HepG2 (cell line): ENCODE measurements around the gene SEPHS2. TPM values are rescaled to one million over a fixed set of nuclear protein-coding genes. Genes with fewer than 3 reads are reported as not detected.

Experiments used
- MEIS1 ChIP-seq: sonication (generic); formaldehyde crosslinking; IDR thresholded peaks from 2 replicates; pipeline ENCODE4 v1.9.0; 2021; ENCODE audit warnings: mild to moderate bottlenecking, missing genetic modification reagents, moderate library complexity, borderline replicate concordance
- MTF1 ChIP-seq: sonication (generic); formaldehyde crosslinking; IDR thresholded peaks from 2 replicates; pipeline ENCODE4 v1.5.0; 2020; ENCODE audit warnings: missing genetic modification reagents
- NFIC ChIP-seq: IDR thresholded peaks from 2 replicates; pipeline ENCODE4 v1.6.1; 2012; ENCODE audit warnings: mild to moderate bottlenecking, low read length, inconsistent platforms
- SOX5 ChIP-seq: IDR thresholded peaks from 2 replicates; pipeline ENCODE4 v1.6.1; 2016; ENCODE audit warnings: borderline replicate concordance
- SP140L ChIP-seq: sonication (generic); formaldehyde crosslinking; IDR thresholded peaks from 2 replicates; pipeline ENCODE4 v1.4.0; 2020; ENCODE audit warnings: missing genetic modification reagents, borderline replicate concordance
- SP2 ChIP-seq: sonication (generic); formaldehyde crosslinking; IDR thresholded peaks from 2 replicates; pipeline ENCODE4 v1.5.1; 2020; ENCODE audit warnings: mild to moderate bottlenecking, missing genetic modification reagents
- TRIM24 ChIP-seq: sonication (generic); formaldehyde crosslinking; IDR thresholded peaks from 2 replicates; pipeline ENCODE4 v1.8.0; 2022; ENCODE audit warnings: mild to moderate bottlenecking, missing genetic modification reagents
- UBTF ChIP-seq: sonication (generic); formaldehyde crosslinking; IDR thresholded peaks from 2 replicates; pipeline ENCODE4 v1.4.0; 2020; ENCODE audit warnings: mild to moderate bottlenecking, missing genetic modification reagents
- ZBTB3 ChIP-seq: sonication (generic); formaldehyde crosslinking; IDR thresholded peaks from 2 replicates; pipeline ENCODE4 v1.4.0; 2020; ENCODE audit warnings: low read depth, mild to moderate bottlenecking, moderate library complexity, missing genetic modification reagents, borderline replicate concordance
- ZNF362 ChIP-seq: sonication (generic); formaldehyde crosslinking; IDR thresholded peaks from 2 replicates; pipeline ENCODE4 v1.4.0; 2020; ENCODE audit warnings: missing genetic modification reagents, mild to moderate bottlenecking, borderline replicate concordance
- ZNF446 ChIP-seq: sonication (generic); formaldehyde crosslinking; IDR thresholded peaks from 2 replicates; pipeline ENCODE4 v1.5.0; 2020; ENCODE audit warnings: mild to moderate bottlenecking, missing genetic modification reagents
- ZNF749 ChIP-seq: sonication (generic); formaldehyde crosslinking; IDR thresholded peaks from 2 replicates; pipeline ENCODE4 v1.8.0; 2022; ENCODE audit warnings: mild to moderate bottlenecking, missing genetic modification reagents, moderate library complexity, borderline replicate concordance
- ZNF83 ChIP-seq: sonication (generic); formaldehyde crosslinking; IDR thresholded peaks from 2 replicates; pipeline ENCODE4 v1.4.0; 2020; ENCODE audit warnings: missing genetic modification reagents, mild to moderate bottlenecking, borderline replicate concordance
- ZSCAN31 ChIP-seq: sonication (generic); formaldehyde crosslinking; IDR thresholded peaks from 2 replicates; pipeline ENCODE4 v1.5.0; 2020; ENCODE audit warnings: low read depth, mild to moderate bottlenecking, missing genetic modification reagents
- polyA plus RNA-seq, 8 experiments: library from polyadenylated mRNA; depleted of rRNA in 3 of 8; stranded (reverse) in 7 of 8; unstranded in 1 of 8; fragments of >200 nt; fragmentation: Illumina TruSeq in 4 of 8; extraction: Trizol in 4 of 8; gene quantifications; 2 replicates each; pipeline versions ENCODE4 v1.2.1 to v1.2.3, GENCODE V29; 2011 to 2016; ENCODE audit warnings: low read depth in 4 of 8, missing spikeins in 1 of 8, mixed read lengths in 1 of 8; ENCODE audit not compliant: insufficient read depth in 1 of 8
- total RNA-seq, 5 experiments: library from RNA; depleted of rRNA; stranded (reverse); fragments of >200 nt; fragmentation: Illumina TruSeq; extraction: Trizol; gene quantifications; 2 replicates each; pipeline ENCODE4 v1.2.3, GENCODE V29; 2016; ENCODE audit warnings: low read depth in 1 of 5
- TF ChIP-seq, protein P1 (sequence below): sonication (generic); formaldehyde crosslinking; IDR thresholded peaks from 2 replicates; pipeline ENCODE4 v1.4.0; 2020; ENCODE audit warnings: missing genetic modification reagents, borderline replicate concordance
- TF ChIP-seq, protein P2 (sequence below): sonication (generic); formaldehyde crosslinking; IDR thresholded peaks from 2 replicates; pipeline ENCODE4 v1.4.0; 2020; ENCODE audit warnings: mild to moderate bottlenecking, missing genetic modification reagents
- TF ChIP-seq, protein P3 (sequence below): sonication (generic); formaldehyde crosslinking; IDR thresholded peaks from 2 replicates; pipeline ENCODE4 v1.8.1; 2022; ENCODE audit warnings: low read depth, mild to moderate bottlenecking, missing genetic modification reagents

Gene SEPHS2
- total and polyA plus RNA-seq, 2 of the 13 experiments (the other 11 are each of a cell fraction or from before 2014, with no cell fraction given): 20.7 to 127 TPM

GRCh38 chr16:30488764-30489605 is 43.3 kb upstream of the SEPHS2 start (continued):
- TF ChIP-seq, protein P1, sequence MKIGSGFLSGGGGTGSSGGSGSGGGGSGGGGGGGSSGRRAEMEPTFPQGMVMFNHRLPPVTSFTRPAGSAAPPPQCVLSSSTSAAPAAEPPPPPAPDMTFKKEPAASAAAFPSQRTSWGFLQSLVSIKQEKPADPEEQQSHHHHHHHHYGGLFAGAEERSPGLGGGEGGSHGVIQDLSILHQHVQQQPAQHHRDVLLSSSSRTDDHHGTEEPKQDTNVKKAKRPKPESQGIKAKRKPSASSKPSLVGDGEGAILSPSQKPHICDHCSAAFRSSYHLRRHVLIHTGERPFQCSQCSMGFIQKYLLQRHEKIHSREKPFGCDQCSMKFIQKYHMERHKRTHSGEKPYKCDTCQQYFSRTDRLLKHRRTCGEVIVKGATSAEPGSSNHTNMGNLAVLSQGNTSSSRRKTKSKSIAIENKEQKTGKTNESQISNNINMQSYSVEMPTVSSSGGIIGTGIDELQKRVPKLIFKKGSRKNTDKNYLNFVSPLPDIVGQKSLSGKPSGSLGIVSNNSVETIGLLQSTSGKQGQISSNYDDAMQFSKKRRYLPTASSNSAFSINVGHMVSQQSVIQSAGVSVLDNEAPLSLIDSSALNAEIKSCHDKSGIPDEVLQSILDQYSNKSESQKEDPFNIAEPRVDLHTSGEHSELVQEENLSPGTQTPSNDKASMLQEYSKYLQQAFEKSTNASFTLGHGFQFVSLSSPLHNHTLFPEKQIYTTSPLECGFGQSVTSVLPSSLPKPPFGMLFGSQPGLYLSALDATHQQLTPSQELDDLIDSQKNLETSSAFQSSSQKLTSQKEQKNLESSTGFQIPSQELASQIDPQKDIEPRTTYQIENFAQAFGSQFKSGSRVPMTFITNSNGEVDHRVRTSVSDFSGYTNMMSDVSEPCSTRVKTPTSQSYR: no peak
- TF ChIP-seq, protein P2, sequence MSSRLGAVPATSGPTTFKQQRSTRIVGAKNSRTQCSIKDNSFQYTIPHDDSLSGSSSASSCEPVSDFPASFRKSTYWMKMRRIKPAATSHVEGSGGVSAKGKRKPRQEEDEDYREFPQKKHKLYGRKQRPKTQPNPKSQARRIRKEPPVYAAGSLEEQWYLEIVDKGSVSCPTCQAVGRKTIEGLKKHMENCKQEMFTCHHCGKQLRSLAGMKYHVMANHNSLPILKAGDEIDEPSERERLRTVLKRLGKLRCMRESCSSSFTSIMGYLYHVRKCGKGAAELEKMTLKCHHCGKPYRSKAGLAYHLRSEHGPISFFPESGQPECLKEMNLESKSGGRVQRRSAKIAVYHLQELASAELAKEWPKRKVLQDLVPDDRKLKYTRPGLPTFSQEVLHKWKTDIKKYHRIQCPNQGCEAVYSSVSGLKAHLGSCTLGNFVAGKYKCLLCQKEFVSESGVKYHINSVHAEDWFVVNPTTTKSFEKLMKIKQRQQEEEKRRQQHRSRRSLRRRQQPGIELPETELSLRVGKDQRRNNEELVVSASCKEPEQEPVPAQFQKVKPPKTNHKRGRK (CRISPR knock-in tag): no peak
- TF ChIP-seq SP140L (CRISPR knock-in tag) (no peak), MTF1 (no peak), SOX5 (peak; percentile 72; the same call in 1 of the 2 replicates), NFIC (no peak), ZNF83 (CRISPR knock-in tag) (no peak), ZSCAN31 (no peak), TRIM24 (CRISPR knock-in tag) (no peak), ZNF362 (CRISPR knock-in tag) (peak; percentile 32; the same call in 1 of the 2 replicates), ZBTB3 (peak; percentile 99), UBTF (peak; percentile 15; the same call in 1 of the 2 replicates), SP2 (no peak), ZNF446 (CRISPR knock-in tag) (no peak), MEIS1 (CRISPR knock-in tag) (0 out of 2 replicates have a peak, but pooled peaks have one; percentile 4), ZNF749 (CRISPR knock-in tag) (no peak)
- TF ChIP-seq, protein P3, sequence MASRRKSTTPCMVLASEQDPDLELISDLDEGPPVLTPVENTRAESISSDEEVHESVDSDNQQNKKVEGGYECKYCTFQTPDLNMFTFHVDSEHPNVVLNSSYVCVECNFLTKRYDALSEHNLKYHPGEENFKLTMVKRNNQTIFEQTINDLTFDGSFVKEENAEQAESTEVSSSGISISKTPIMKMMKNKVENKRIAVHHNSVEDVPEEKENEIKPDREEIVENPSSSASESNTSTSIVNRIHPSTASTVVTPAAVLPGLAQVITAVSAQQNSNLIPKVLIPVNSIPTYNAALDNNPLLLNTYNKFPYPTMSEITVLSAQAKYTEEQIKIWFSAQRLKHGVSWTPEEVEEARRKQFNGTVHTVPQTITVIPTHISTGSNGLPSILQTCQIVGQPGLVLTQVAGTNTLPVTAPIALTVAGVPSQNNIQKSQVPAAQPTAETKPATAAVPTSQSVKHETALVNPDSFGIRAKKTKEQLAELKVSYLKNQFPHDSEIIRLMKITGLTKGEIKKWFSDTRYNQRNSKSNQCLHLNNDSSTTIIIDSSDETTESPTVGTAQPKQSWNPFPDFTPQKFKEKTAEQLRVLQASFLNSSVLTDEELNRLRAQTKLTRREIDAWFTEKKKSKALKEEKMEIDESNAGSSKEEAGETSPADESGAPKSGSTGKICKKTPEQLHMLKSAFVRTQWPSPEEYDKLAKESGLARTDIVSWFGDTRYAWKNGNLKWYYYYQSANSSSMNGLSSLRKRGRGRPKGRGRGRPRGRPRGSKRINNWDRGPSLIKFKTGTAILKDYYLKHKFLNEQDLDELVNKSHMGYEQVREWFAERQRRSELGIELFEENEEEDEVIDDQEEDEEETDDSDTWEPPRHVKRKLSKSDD: no peak
